B cell (primary cell): ENCODE measurements around the gene IER5L. TPM values are rescaled to one million over a fixed set of nuclear protein-coding genes. Genes with fewer than 3 reads are reported as not detected.

Experiments
- ATAC-seq: fragments of 200-7000 bp; cut with Tn5 transposase; one replicate; pipeline ENCODE4 v1.10.0; 2021; ENCODE audit warnings: low read depth, mild to moderate bottlenecking, moderate number of reproducible peaks, moderate library complexity
- CTCF ChIA-PET: fragments of 350-600 bp; sonication (Branson Sonifier 250); formaldehyde crosslinking; loops from one replicate; lab custom pipeline; 2021; ENCODE audit warnings: antibody characterized with exemption, inconsistent platforms; lab: Charles Lee
- POLR2A ChIA-PET: fragments of 350-600 bp; sonication (Branson Sonifier 250); formaldehyde crosslinking; loops from one replicate; lab custom pipeline; 2021; ENCODE audit warnings: antibody characterized with exemption; lab: Charles Lee
- DNase-seq: peaks from one replicate; pipeline ENCODE4 v3.0.0; 2013
- H2AFZ ChIP-seq: 2 replicates; pipeline ENCODE4 v1.6.1; 2012; ENCODE audit warnings: mild to moderate bottlenecking, low read depth, low read length; ENCODE audit not compliant: insufficient read depth, poor library complexity, severe bottlenecking
- H3K27ac ChIP-seq, 2 donors: 1 replicate in 1 of 2; 2 replicates in 1 of 2; pipeline ENCODE4 v1.5.1; 2012 to 2013; ENCODE audit warnings: low read length in 2 of 2, mild to moderate bottlenecking in 2 of 2, moderate library complexity in 1 of 2
- H3K27me3 ChIP-seq, 4 experiments: fragments of 200-600 bp in 1 of 4; sonication (generic) in 1 of 4; replicated peaks in 1 of 4; 1 replicate in 2 of 4; 2 replicates in 2 of 4; pipeline versions ENCODE4 v1.6.1 to v1.7.0; 2013 to 2016; ENCODE audit warnings: low read length in 3 of 4, mild to moderate bottlenecking in 2 of 4, mixed read lengths in 1 of 4, moderate library complexity in 1 of 4; ENCODE audit not compliant: insufficient read depth in 4 of 4, control insufficient read depth in 3 of 4; ENCODE audit errors: control extremely low read depth in 1 of 4
- H3K36me3 ChIP-seq, 2 experiments: replicated peaks in 1 of 2; 1 replicate in 1 of 2; 2 replicates in 1 of 2; pipeline versions ENCODE4 v1.6.1 to v1.7.1; 2013; ENCODE audit warnings: low read length in 1 of 2; ENCODE audit not compliant: insufficient read depth in 2 of 2, control insufficient read depth in 1 of 2; ENCODE audit errors: control extremely low read depth in 1 of 2, extremely low read depth in 1 of 2
- H3K4me1 ChIP-seq, 2 donors: fragments of 200-600 bp in 1 of 2; sonication (generic) in 1 of 2; 1 replicate in 1 of 2; 2 replicates in 1 of 2; pipeline versions ENCODE4 v1.5.1 to v1.6.1; 2013 to 2017; ENCODE audit warnings: low read length in 2 of 2; ENCODE audit not compliant: control insufficient read depth in 2 of 2, insufficient read depth in 2 of 2
- H3K4me2 ChIP-seq: replicated peaks from 2 replicates; pipeline ENCODE3; 2012; ENCODE audit warnings: mild to moderate bottlenecking, low read depth, low read length; ENCODE audit not compliant: poor library complexity, severe bottlenecking
- H3K4me3 ChIP-seq, 5 experiments: fragments of 200-600 bp in 1 of 5; sonication (generic) in 1 of 5; 1 replicate in 3 of 5; 2 replicates in 2 of 5; pipeline versions ENCODE4 v1.5.1 to v1.7.0; 2011 to 2016; ENCODE audit warnings: low read length in 4 of 5, mild to moderate bottlenecking in 4 of 5, low read depth in 2 of 5, control low read depth in 1 of 5, moderate library complexity in 1 of 5; ENCODE audit not compliant: insufficient read depth in 1 of 5; ENCODE audit errors: control extremely low read depth in 1 of 5, extremely low read depth in 1 of 5
- H3K79me2 ChIP-seq: fragments of 200-600 bp; sonication (generic); one replicate; pipeline ENCODE4 v1.6.0; 2016; ENCODE audit warnings: low read length; ENCODE audit not compliant: control insufficient read depth, insufficient read depth
- H3K9ac ChIP-seq: fragments of 200-600 bp; sonication (generic); 2 replicates; pipeline ENCODE4 v1.6.1; 2017; ENCODE audit warnings: mild to moderate bottlenecking, low read length, moderate library complexity
- H3K9me3 ChIP-seq, 3 donors: one replicate each; pipeline versions ENCODE4 v1.6.1 to v1.7.1; 2013; ENCODE audit warnings: low read length in 2 of 3; ENCODE audit not compliant: control insufficient read depth in 2 of 3, insufficient read depth in 1 of 3; ENCODE audit errors: control extremely low read depth in 1 of 3
- H4K20me1 ChIP-seq: 2 replicates; pipeline ENCODE4 v1.6.0; 2012; ENCODE audit warnings: mild to moderate bottlenecking, low read length; ENCODE audit not compliant: insufficient read depth, control insufficient read depth, poor library complexity, severe bottlenecking
- H3K27ac Mint-ChIP-seq: one replicate; pipeline ENCODE4 v1.8.0; 2021; ENCODE audit warnings: mixed read lengths
- H3K27me3 Mint-ChIP-seq: one replicate; pipeline ENCODE4 v1.8.0; 2021; ENCODE audit warnings: mixed read lengths
- H3K4me1 Mint-ChIP-seq: one replicate; pipeline ENCODE4 v1.8.0; 2021; ENCODE audit warnings: mixed read lengths
- H3K4me3 Mint-ChIP-seq: one replicate; pipeline ENCODE4 v1.8.0; 2021; ENCODE audit warnings: mixed read lengths
- H3K9me3 Mint-ChIP-seq: one replicate; pipeline ENCODE4 v1.8.0; 2022; ENCODE audit warnings: mixed read lengths; ENCODE audit not compliant: insufficient read depth
- CTCF ChIP-seq: fragments of 200-600 bp; IDR thresholded peaks from one replicate; pipeline ENCODE4 v1.8.0; 2022; ENCODE audit warnings: antibody characterized with exemption, mild to moderate bottlenecking
- EZH2 ChIP-seq: IDR thresholded peaks from 2 replicates; pipeline ENCODE4 v1.6.1; 2012; ENCODE audit warnings: borderline replicate concordance, low read depth, mild to moderate bottlenecking, moderate library complexity, low read length; ENCODE audit not compliant: insufficient read depth, poor library complexity, severe bottlenecking
- WGBS: methylation state at CpG from one replicate; pipeline ENCODE4 v1.1.5; 2013; ENCODE audit warnings: missing lambda C conversion rate; ENCODE audit not compliant: insufficient coverage; 5-methylcytosine and 5-hydroxymethylcytosine counted together
- intact Hi-C: fragments of 100-400 bp; cut with micrococcal nuclease; formaldehyde crosslinking; loops from one replicate; pipeline ENCODE4 v1.10.0; 2022
- polyA plus RNA-seq: library from polyadenylated mRNA; depleted of rRNA; stranded (reverse); fragments of >200 nt; gene quantifications from 2 replicates; pipeline ENCODE4 v1.2.3, GENCODE V29; 2012
- total RNA-seq, 2 donors: library from RNA; stranded (reverse); fragments of 120-200 nt in 1 of 2; gene quantifications; 1 replicate in 1 of 2; 2 replicates in 1 of 2; pipeline versions ENCODE4 v1.2.3 to v1.2.4, GENCODE V29; 2013 to 2022

The IER5L gene
- total and polyA plus RNA-seq, 2 donors (not counting 1 experiment from before 2014, with no cell fraction given) = 1.5 to 12.9 TPM

DNA sequence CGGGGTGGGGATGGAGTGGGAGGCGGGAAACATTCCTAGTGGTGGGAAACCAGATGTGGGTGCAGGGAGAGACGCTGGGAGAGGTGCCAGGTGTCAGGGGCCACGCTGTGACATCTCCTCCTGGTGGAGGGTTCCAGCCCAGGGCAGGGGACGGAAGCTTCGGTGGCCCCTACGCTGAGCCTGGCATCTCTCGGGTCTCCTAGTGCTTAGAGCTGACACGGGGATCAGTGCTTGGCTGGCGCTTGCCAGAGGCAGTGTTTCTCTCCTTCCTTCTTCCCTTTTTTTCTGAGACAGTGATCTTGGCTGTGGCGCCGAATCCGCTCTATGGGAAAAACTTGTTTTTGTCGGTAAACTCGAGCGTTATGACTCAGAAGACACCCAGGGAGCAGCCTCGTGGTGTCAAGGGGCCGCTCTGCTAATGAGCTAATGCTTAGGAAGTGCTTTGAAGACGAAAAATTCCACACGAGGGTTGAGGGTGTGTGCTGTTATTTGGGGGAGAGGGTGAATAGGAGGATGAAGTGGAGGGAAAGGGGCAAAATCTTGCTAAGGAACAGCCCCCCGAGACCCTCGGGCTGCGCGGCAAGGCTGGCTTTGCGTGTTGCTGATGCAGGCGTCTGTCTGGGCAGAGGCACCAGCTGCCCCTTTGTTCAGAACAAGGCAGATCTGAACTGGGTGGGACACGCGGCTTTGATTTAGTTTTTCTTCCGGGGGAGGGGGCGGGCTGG is 20.4 kb upstream of the IER5L start:
- CTCF ChIA-PET = no interaction called here
- H3K4me1 Mint-ChIP-seq = peaks cover 3% of the 10 kb centered on the region
- Histone ChIP-seq H3K4me1 (peaks cover 2 to 8% of the 10 kb centered on the region in 2 donors), H3K4me2 (no peak overlapping the region), H3K4me3 (no peak overlapping the region), H3K36me3 (no peaks in the 10 kb centered on the region), H4K20me1 (no peaks in the 10 kb centered on the region), H3K9me3 (peaks cover 0 to 22% (median 0%) of the 10 kb centered on the region in 3 donors), H3K79me2 (no peaks in the 10 kb centered on the region), H3K9ac (no peak overlapping the region), H3K27me3 (peaks cover 0 to 35% (median 8%) of the 10 kb centered on the region in 4 experiments), H2AFZ (no peak overlapping the region), H3K27ac (no peak overlapping the region)
- ATAC-seq (no peak), DNase-seq (no peak)
- 44% methylated on average over 26 of the region's 30 CpGs for WGBS
- no peak overlapping the region for H3K27ac Mint-ChIP-seq
- no peak overlapping the region for H3K4me3 Mint-ChIP-seq
- H3K9me3 Mint-ChIP-seq = no peaks in the 10 kb centered on the region
- intact Hi-C loops = no loop called here
- POLR2A ChIA-PET = interaction anchor here (0.5 kb wide), 1 partner anchor 827 kb away, joined by 5 read pairs; the partner anchor contains the start of gene URM1
- H3K27me3 Mint-ChIP-seq = peaks cover 16% of the 10 kb centered on the region
- no peak for TF ChIP-seq CTCF
- no peak for TF ChIP-seq EZH2

- POLR2A ChIA-PET = no interaction called here
Observed at GRCh38 chr9:129197978-129198318, 19.9 kb upstream of the IER5L start.

More at GRCh38 chr9:129197978-129198318, 19.9 kb upstream of the IER5L start:
- Histone ChIP-seq H2AFZ (no peak overlapping the region), H4K20me1 (no peaks in the 10 kb centered on the region), H3K4me1 (peaks cover 0 to 4% of the 10 kb centered on the region in 2 donors), H3K79me2 (no peaks in the 10 kb centered on the region), H3K36me3 (no peaks in the 10 kb centered on the region), H3K9ac (no peak overlapping the region), H3K4me2 (no peak overlapping the region), H3K9me3 (peaks cover 0 to 22% (median 0%) of the 10 kb centered on the region in 3 donors), H3K27ac (no peak overlapping the region), H3K4me3 (no peak overlapping the region), H3K27me3 (peaks cover 0 to 40% (median 10%) of the 10 kb centered on the region in 4 experiments)
- ATAC-seq (no peak), DNase-seq (no peak)
- 66% methylated on average over 8 of the region's 8 CpGs for WGBS
- no peaks in the 10 kb centered on the region for H3K9me3 Mint-ChIP-seq
- TF ChIP-seq CTCF = no peak
- TF ChIP-seq EZH2 = no peak
- H3K27me3 Mint-ChIP-seq = peaks cover 21% of the 10 kb centered on the region
- no peak overlapping the region for H3K27ac Mint-ChIP-seq
- H3K4me1 Mint-ChIP-seq = peaks cover 3% of the 10 kb centered on the region
- H3K4me3 Mint-ChIP-seq = no peak overlapping the region
- CTCF ChIA-PET = no interaction called here
- intact Hi-C loops = no loop called here
